Adrenal gland (tissue), 12 donors: Measurements from ENCODE around the gene PTPA. TPM values are rescaled to one million over a fixed set of nuclear protein-coding genes. Genes with fewer than 3 reads are reported as not detected.
"Not testable (repeated sequence)": the region's sequence is repeated elsewhere in the genome, so short reads cannot be mapped to it uniquely, and the experiment has no call there.

Experiments
- DNase-seq, 7 donors: peaks; one replicate each; pipeline ENCODE4 v3.0.0-alpha.2; 2019 to 2020
- H3K27ac ChIP-seq, 5 donors: fragments of 200-600 bp; sonication (generic) in 4 of 5; 1 replicate in 3 of 5; 2 replicates in 2 of 5; pipeline versions ENCODE4 v1.5.1 to v1.8.0; 2016 to 2020; ENCODE audit warnings: mild to moderate bottlenecking in 1 of 5
- H3K27me3 ChIP-seq: fragments of 200-600 bp; 2 replicates; pipeline ENCODE4 v1.8.0; 2021
- H3K36me3 ChIP-seq, 2 donors: fragments of 200-600 bp; replicated peaks in 1 of 2; 1 replicate in 1 of 2; 2 replicates in 1 of 2; pipeline versions ENCODE4 v1.5.1 to v1.8.0; 2018 to 2022
- H3K4me1 ChIP-seq, 2 donors: fragments of 200-600 bp; replicated peaks in 1 of 2; 1 replicate in 1 of 2; 2 replicates in 1 of 2; pipeline versions ENCODE4 v1.5.1 to v1.8.0; 2018 to 2021
- H3K4me3 ChIP-seq, 4 donors: fragments of 200-600 bp; sonication (generic) in 3 of 4; one replicate each; pipeline ENCODE4 v1.5.1; 2016 to 2018
- H3K9me3 ChIP-seq, 3 donors: fragments of 200-600 bp; sonication (generic) in 1 of 3; replicated peaks in 1 of 3; 1 replicate in 2 of 3; 2 replicates in 1 of 3; pipeline versions ENCODE4 v1.5.1 to v1.8.0; 2016 to 2021
- POLR2A ChIP-seq, 2 donors: fragments of 450-650 bp; IDR thresholded peaks; one replicate each; pipeline ENCODE4 v1.6.1; 2017; ENCODE audit warnings: antibody characterized with exemption in 2 of 2, mild to moderate bottlenecking in 2 of 2, moderate library complexity in 1 of 2
- WGBS, 4 donors: extraction: QIAGEN DNeasy Blood & Tissue Kit in 2 of 4; methylation state at CpG; one replicate each; pipeline versions ENCODE4 v1.1.5 to v1.1.7; 2013 to 2017; 5-methylcytosine and 5-hydroxymethylcytosine counted together
- intact Hi-C, 2 donors: fragments of 100-400 bp; cut with DNase I; formaldehyde crosslinking; loops; one replicate each; pipeline versions ENCODE4 v1.14.1 to v1.15.0; 2022 to 2023
- polyA plus RNA-seq, 3 donors: library from polyadenylated mRNA; stranded (reverse); fragments of 200-250 nt in 2 of 3; fragments of 350-450 nt in 1 of 3; fragmentation: Illumina TruSeq in 1 of 3; extraction: RNeasy Lipid Tissue Mini Kit (QIAGEN cat#74804) in 1 of 3; gene quantifications; one replicate each; pipeline ENCODE4 v1.2.3, GENCODE V29; 2013 to 2014
- total RNA-seq, 9 donors: library from RNA; depleted of rRNA in 4 of 9; stranded (reverse); fragments of >200 nt in 4 of 9; fragments of 120-200 nt in 1 of 9; fragmentation: NEBNext Ultra II Directional in 1 of 9; extraction: Animal tissue kit (Norgen Biotek cat#: 25700) in 1 of 9; gene quantifications; one replicate each; pipeline versions ENCODE4 v1.1.0 to v1.2.4, GENCODE V29; 2013 to 2023
- TF ChIP-seq, protein P1 (sequence below), 6 experiments: fragments of 450-650 bp in 4 of 6; fragments of 200-600 bp in 2 of 6; sonication (generic) in 1 of 6; IDR thresholded peaks; 1 replicate in 5 of 6; 2 replicates in 1 of 6; pipeline versions ENCODE4 v1.5.1 to v1.8.0; 2016 to 2021; ENCODE audit warnings: antibody characterized with exemption in 6 of 6, mild to moderate bottlenecking in 2 of 6, moderate library complexity in 1 of 6
- donor health status: healthy with polysubstance abuse.
- donor health status: Bipolar disorder and iron deficiency.
- donor health status: DM: yes; HTN: yes; CAD: no.
- donor health status: DM: no; HTN: no; CAD: no.
- donor health status: DM: no; HTN: no; CAD: no.
- donor health status: DM: yes; HTN: yes; CAD: no.

The PTPA gene
- total and polyA plus RNA-seq, 12 donors: 71.3 to 248 (median 130) TPM

- H3K27ac ChIP-seq: peak overlapping the region in 4 of 5 donors; percentile 90 to 99 (median 94)
- H3K36me3 ChIP-seq: peaks cover 0 to 11% of the 10 kb centered on the region in 2 donors
- peak in 1 of 2 donors; percentile 12 for TF ChIP-seq POLR2A (IDR thresholded peaks at IDR 0.05)
- TF ChIP-seq, protein P1, sequence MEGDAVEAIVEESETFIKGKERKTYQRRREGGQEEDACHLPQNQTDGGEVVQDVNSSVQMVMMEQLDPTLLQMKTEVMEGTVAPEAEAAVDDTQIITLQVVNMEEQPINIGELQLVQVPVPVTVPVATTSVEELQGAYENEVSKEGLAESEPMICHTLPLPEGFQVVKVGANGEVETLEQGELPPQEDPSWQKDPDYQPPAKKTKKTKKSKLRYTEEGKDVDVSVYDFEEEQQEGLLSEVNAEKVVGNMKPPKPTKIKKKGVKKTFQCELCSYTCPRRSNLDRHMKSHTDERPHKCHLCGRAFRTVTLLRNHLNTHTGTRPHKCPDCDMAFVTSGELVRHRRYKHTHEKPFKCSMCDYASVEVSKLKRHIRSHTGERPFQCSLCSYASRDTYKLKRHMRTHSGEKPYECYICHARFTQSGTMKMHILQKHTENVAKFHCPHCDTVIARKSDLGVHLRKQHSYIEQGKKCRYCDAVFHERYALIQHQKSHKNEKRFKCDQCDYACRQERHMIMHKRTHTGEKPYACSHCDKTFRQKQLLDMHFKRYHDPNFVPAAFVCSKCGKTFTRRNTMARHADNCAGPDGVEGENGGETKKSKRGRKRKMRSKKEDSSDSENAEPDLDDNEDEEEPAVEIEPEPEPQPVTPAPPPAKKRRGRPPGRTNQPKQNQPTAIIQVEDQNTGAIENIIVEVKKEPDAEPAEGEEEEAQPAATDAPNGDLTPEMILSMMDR (IDR thresholded peaks at IDR 0.05): peak in 1 of 6 experiments; percentile 22
- WGBS, 4 donors: 3 to 20% (median 4%) methylated on average over 7 to 64 of the region's 64 CpGs
- DNase-seq: peak in 5 of 7 donors; percentile 54 to 75 (median 63)
- H3K27me3 ChIP-seq: no peaks in the 10 kb centered on the region
- H3K9me3 ChIP-seq: no peaks in the 10 kb centered on the region
- peak overlapping the region; percentile 17 to 99 (median 64) for H3K4me3 ChIP-seq
- H3K4me1 ChIP-seq: peaks cover 30 to 41% of the 10 kb centered on the region in 2 donors
- intact Hi-C loops: no loop called here
Observed at GRCh38 chr9:129109952-129110739, 1.1 kb upstream of the PTPA start.

GRCh38 chr9:129111528-129112151 is 425 bp downstream of the PTPA start:
- peak in 5 of 7 donors; percentile 53 to 70 (median 60) for DNase-seq
- 0 to 1% (median 0%) methylated on average over 9 to 37 of the region's 37 CpGs for WGBS, 4 donors
- intact Hi-C loops: no loop called here
- H3K27me3 ChIP-seq: no peaks in the 10 kb centered on the region
- peaks cover 0 to 11% of the 10 kb centered on the region in 2 donors for H3K36me3 ChIP-seq
- peak overlapping the region; percentile 20 to 99 (median 91) for H3K27ac ChIP-seq
- peaks cover 31 to 45% of the 10 kb centered on the region in 2 donors for H3K4me1 ChIP-seq
- TF ChIP-seq POLR2A (IDR thresholded peaks at IDR 0.05): no peak
- TF ChIP-seq, protein P1 (IDR thresholded peaks at IDR 0.05): no peak
- H3K4me3 ChIP-seq: peak overlapping the region; percentile 63 to 99 (median 81)
- H3K9me3 ChIP-seq: no peaks in the 10 kb centered on the region

DNA sequence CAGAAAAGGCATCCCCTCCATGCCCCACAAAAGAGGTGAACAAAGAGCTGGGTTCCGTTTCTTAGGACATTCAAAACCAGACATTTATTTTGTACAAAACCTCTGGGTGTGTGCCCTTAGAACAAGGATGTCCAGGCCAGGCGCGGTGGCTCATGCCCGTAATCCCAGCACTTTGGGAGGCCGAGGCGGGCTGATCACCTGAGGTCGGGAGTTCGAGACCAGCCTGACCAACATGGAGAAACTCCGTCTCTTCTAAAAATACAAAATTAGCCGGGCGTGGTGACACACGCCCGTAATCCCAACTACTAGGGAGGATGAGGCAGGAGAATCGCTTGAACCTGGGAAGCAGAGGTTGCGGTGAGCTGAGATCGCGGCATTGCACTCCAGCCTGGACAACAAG is 1.3 kb downstream of the PTPA start:
- H3K4me1 ChIP-seq: peaks cover 31 to 45% of the 10 kb centered on the region in 2 donors
- peak in 1 of 7 donors; percentile 12 for DNase-seq
- H3K9me3 ChIP-seq, H3K27me3 ChIP-seq, intact Hi-C loops, H3K36me3 ChIP-seq: not testable (repeated sequence)
- H3K4me3 ChIP-seq: peak overlapping the region in 1 of 4 donors; percentile 99
- H3K27ac ChIP-seq: peak overlapping the region in 1 of 5 donors; percentile 91
- WGBS, 4 donors: 89 to 95% (median 92%) methylated on average over 17 of the region's 17 CpGs

- intact Hi-C loops: no loop called here
- peaks cover 31 to 44% of the 10 kb centered on the region in 2 donors for H3K4me1 ChIP-seq
Observed at GRCh38 chr9:129113645-129114304, 2.6 kb downstream of the PTPA start.

More at GRCh38 chr9:129113645-129114304, 2.6 kb downstream of the PTPA start:
- TF ChIP-seq, protein P1 (IDR thresholded peaks at IDR 0.05): no peak
- TF ChIP-seq POLR2A (IDR thresholded peaks at IDR 0.05): no peak
- H3K27me3 ChIP-seq: no peaks in the 10 kb centered on the region
- H3K9me3 ChIP-seq: no peaks in the 10 kb centered on the region
- H3K4me3 ChIP-seq: no peak overlapping the region
- WGBS, 4 donors: 75 to 78% (median 77%) methylated on average over 15 to 17 of the region's 17 CpGs
- H3K36me3 ChIP-seq: no peaks in the 10 kb centered on the region
- peak in 2 of 7 donors; percentile 31 to 46 for DNase-seq
- peak overlapping the region in 3 of 5 donors; percentile 15 to 47 (median 41) for H3K27ac ChIP-seq
